A549 treated with AZD9567 at 1 μM for 4 hours (cell line): Measurements from ENCODE around the gene DLX3. TPM values are rescaled to one million over a fixed set of nuclear protein-coding genes. Genes with fewer than 3 reads are reported as not detected.

ENCODE experiments used
- total RNA-seq: library from RNA; stranded (reverse); fragments of 200-300 nt; extraction: Qiagen RNA extraction; gene quantifications from 5 replicates; pipeline ENCODE4 v1.2.3, GENCODE V29; 2022; ENCODE audit not compliant: insufficient read depth

Gene DLX3
- 0.07 to 0.16 TPM (median 0.14 TPM) in 4 of 5 replicates, not detected in the other for total RNA-seq

GRCh38 chr17:49995055-49995738, at the start of gene DLX3:
Gene DLX3 (minus strand): TSS chr17:49995224. CDS start chr17:49994998, 226 bp downstream.

GRCh38 chr17:49969134-49969759, 25.8 kb downstream of the DLX3 start, which contains the start of gene DLX4:
Gene DLX4 (plus strand): TSS chr17:49969190. CDS start chr17:49969469, 279 bp downstream.

Other genes starting within 250 kb of the DLX3 start
- gene FAM117A, start 231.1 kb downstream of the DLX3 start, total RNA-seq, result 1.1 to 1.5 TPM (median 1.2 TPM) in 4 of 5 replicates, not detected in the other
- 27.9 to 31.7 TPM (median 29.4 TPM) in 5 replicates for gene KAT7, start 206.5 kb downstream of the DLX3 start, total RNA-seq
- gene TAC4, start 147.2 kb downstream of the DLX3 start, total RNA-seq, result not detected in 5 replicates
- gene DLX4, start 26.0 kb downstream of the DLX3 start, total RNA-seq, result 2.1 to 2.5 TPM (median 2.4 TPM) in 5 replicates
- 415 to 438 TPM (median 434 TPM) in 5 replicates for gene ITGA3, start 60.9 kb upstream of the DLX3 start, total RNA-seq
- gene PDK2, start 100.1 kb upstream of the DLX3 start, total RNA-seq, result 13.1 to 18.2 TPM (median 16.0 TPM) in 5 replicates
- 0.31 to 0.52 TPM (median 0.44 TPM) in 4 of 5 replicates, not detected in the other for gene SAMD14, start 134.9 kb upstream of the DLX3 start, total RNA-seq
- 31.8 to 47.8 TPM (median 44.8 TPM) in 5 replicates for gene PPP1R9B, start 155.5 kb upstream of the DLX3 start, total RNA-seq
- 0.84 to 2.0 TPM (median 1.3 TPM) in 4 of 5 replicates, not detected in the other for gene SGCA, start 170.8 kb upstream of the DLX3 start, total RNA-seq
- gene COL1A1, start 206.4 kb upstream of the DLX3 start, total RNA-seq, result 5.0 to 12.4 TPM (median 8.0 TPM) in 5 replicates